C4-2B (cell line): ENCODE measurements around the gene KLRF2.

ENCODE experiments used
- CTCF ChIP-seq: fragments of 450-650 bp; conservative IDR thresholded peaks from 2 replicates; pipeline ENCODE4 v1.5.1; 2017; ENCODE audit warnings: mild to moderate bottlenecking
- ZFX ChIP-seq: fragments of 450-650 bp; IDR thresholded peaks from 2 replicates; pipeline ENCODE4 v1.6.1; 2017

GRCh38 chr12:9856894-9857293 lies 24.4 kb upstream of the KLRF2 start:
- TF ChIP-seq CTCF, result no peak
- TF ChIP-seq ZFX, result no peak
